HFFc6 (cell line): ENCODE measurements around the gene PLIN4. TPM values are rescaled to one million over a fixed set of nuclear protein-coding genes. Genes with fewer than 3 reads are reported as not detected.
A peak's percentile ranks its signal among the peaks of the same experiment; 100 is the strongest.

Experiments
- DNase-seq: peaks from one replicate; pipeline ENCODE4 v3.0.0-alpha.2; 2018
- H3K27ac Mint-ChIP-seq: 2 replicates; pipeline ENCODE4 v1.8.0; 2020; ENCODE audit warnings: mild to moderate bottlenecking, mixed read lengths
- H3K27me3 Mint-ChIP-seq: 2 replicates; pipeline ENCODE4 v1.8.0; 2021; ENCODE audit warnings: mild to moderate bottlenecking, moderate library complexity, mixed read lengths; ENCODE audit not compliant: insufficient read depth
- H3K36me3 Mint-ChIP-seq: 2 replicates; pipeline ENCODE4 v1.8.0; 2021; ENCODE audit warnings: low read depth, mixed read lengths
- H3K4me1 Mint-ChIP-seq: 2 replicates; pipeline ENCODE4 v1.8.0; 2020; ENCODE audit warnings: low read depth, mixed read lengths
- H3K4me3 Mint-ChIP-seq: 2 replicates; pipeline ENCODE4 v1.8.0; 2020; ENCODE audit warnings: mild to moderate bottlenecking, moderate library complexity, mixed read lengths
- H3K9me3 Mint-ChIP-seq: 2 replicates; pipeline ENCODE4 v1.8.0; 2020; ENCODE audit warnings: mild to moderate bottlenecking, mixed read lengths
- total RNA-seq, 6 experiments: library from RNA; stranded (reverse); fragmentation: NEBNext Ultra II Directional; extraction: Animal tissue kit (Norgen Biotek cat#: 25700); gene quantifications; 2 replicates in 1 of 6; 3 replicates in 5 of 6; pipeline ENCODE4 v1.2.3, GENCODE V29; 2021
- TF ChIP-seq, protein P1 (sequence below): fragments of 200-600 bp; sonication (generic); IDR thresholded peaks from 2 replicates; pipeline ENCODE4 v1.5.0; 2021; ENCODE audit warnings: antibody characterized with exemption, mild to moderate bottlenecking

PLIN4 gene
- total RNA-seq, 6 experiments from 2014 or later, result not detected

- Mint-ChIP-seq H3K4me1 (no peaks in the 10 kb centered on the region), H3K36me3 (no peaks in the 10 kb centered on the region), H3K27me3 (no peaks in the 10 kb centered on the region; the same call in 1 of the 2 replicates), H3K27ac (no peak within 1 kb of the TSS), H3K4me3 (no peak within 1 kb of the TSS), H3K9me3 (no peaks in the 10 kb centered on the region)
- TF ChIP-seq, protein P1, sequence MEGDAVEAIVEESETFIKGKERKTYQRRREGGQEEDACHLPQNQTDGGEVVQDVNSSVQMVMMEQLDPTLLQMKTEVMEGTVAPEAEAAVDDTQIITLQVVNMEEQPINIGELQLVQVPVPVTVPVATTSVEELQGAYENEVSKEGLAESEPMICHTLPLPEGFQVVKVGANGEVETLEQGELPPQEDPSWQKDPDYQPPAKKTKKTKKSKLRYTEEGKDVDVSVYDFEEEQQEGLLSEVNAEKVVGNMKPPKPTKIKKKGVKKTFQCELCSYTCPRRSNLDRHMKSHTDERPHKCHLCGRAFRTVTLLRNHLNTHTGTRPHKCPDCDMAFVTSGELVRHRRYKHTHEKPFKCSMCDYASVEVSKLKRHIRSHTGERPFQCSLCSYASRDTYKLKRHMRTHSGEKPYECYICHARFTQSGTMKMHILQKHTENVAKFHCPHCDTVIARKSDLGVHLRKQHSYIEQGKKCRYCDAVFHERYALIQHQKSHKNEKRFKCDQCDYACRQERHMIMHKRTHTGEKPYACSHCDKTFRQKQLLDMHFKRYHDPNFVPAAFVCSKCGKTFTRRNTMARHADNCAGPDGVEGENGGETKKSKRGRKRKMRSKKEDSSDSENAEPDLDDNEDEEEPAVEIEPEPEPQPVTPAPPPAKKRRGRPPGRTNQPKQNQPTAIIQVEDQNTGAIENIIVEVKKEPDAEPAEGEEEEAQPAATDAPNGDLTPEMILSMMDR, result no peak
- DNase-seq, result no peak
Measured at GRCh38 chr19:4559569-4559968, 41.3 kb upstream of the PLIN4 start, which contains the start of gene SEMA6B. SEMA6B (minus strand) TSS chr19:4559684; CDS start chr19:4558457, 1,227 bp downstream.

DNA sequence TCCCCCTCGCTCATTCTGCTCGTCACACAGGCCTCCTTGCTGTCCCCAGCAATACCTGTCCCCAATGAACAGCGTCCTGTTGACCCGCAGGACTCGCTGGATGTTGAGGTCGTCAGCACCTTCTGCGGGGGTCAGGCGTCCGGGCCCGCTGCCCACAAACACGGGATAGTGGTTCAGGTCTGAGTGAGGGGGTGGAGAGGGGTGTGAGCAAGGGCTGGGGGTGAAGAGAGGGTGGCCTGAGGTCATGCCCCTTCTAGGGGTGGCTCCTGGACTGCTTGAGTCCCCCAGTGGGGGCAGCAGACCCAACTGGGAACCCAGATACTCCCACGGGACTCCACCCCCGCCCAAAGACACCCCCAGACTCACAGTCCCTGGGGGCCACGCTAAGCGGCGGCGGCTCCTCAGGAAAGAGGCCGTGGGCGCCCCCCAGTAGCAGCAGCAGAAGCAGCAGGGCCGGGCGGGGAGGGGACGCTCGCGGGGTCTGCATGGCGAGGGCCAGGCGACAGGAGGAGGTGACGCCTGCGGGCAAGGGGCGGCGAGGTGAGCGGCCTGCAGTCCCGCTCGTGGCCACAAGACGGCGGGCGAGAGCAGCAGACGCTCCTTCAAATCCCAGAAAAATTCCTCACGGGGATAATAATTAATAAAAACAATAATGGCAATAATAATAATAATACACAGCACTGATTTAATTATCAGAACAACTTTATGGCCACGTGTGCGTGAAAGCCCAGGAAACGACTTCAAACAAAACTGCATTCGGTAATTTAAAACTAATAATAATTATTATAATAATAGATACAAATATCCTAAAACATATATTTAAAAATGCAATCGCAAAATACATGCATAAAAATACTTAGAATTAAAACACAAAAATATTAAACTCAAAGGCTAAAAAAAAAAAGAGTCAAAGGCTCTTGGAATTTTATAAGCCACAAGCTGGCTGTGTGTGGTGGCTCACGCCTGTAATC, 40.0 kb upstream of the PLIN4 start:
- Mint-ChIP-seq H3K9me3 (no peaks in the 10 kb centered on the region), H3K4me3 (no peak overlapping the region), H3K27me3 (no peaks in the 10 kb centered on the region), H3K27ac (no peak overlapping the region), H3K4me1 (no peaks in the 10 kb centered on the region), H3K36me3 (no peaks in the 10 kb centered on the region)
- TF ChIP-seq, protein P1, result peak; percentile 100
- no peak for DNase-seq

GRCh38 chr19:4557144-4557970, 39.1 kb upstream of the PLIN4 start:
- Mint-ChIP-seq H3K27ac (no peak overlapping the region), H3K36me3 (no peaks in the 10 kb centered on the region), H3K27me3 (no peaks in the 10 kb centered on the region), H3K4me1 (no peaks in the 10 kb centered on the region), H3K4me3 (no peak overlapping the region), H3K9me3 (no peaks in the 10 kb centered on the region)
- DNase-seq, result no peak
- TF ChIP-seq, protein P1, result no peak

DNA sequence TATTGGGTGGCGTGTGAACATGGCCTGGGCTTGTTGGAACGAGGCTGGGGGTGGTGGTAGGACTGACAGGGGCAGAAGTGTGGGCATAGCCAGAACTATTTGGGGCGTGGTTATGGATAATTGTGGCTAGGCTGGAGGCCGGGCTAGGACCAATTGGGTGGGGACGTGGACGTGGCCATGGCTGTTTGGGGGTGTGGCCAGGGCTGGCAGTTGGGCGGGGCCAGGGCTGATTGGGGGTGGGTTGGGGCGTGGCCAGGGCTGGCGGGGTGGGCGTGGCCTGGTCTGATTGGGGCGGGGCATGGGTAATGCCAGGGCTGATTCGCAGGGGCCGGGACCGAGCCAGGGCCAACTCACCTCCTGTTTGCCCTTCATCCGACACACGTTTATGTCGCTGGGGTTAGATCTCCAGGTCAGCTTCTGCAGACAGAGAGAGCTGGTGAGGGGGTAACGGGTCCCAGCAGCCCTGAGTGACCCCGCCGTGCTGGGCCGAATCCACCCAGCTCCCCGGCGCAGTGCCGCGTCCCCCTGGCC, 38.4 kb upstream of the PLIN4 start:
- Mint-ChIP-seq H3K27ac (no peak overlapping the region), H3K9me3 (no peaks in the 10 kb centered on the region), H3K27me3 (no peaks in the 10 kb centered on the region), H3K4me1 (no peaks in the 10 kb centered on the region), H3K4me3 (no peak overlapping the region), H3K36me3 (no peaks in the 10 kb centered on the region)
- no peak for DNase-seq
- TF ChIP-seq, protein P1, result no peak
